Ammon's horn (tissue), 1 donor: ENCODE results near the gene MEGF11.

Source experiments
- DNase-seq: peaks from one replicate; pipeline ENCODE4 v3.0.0-alpha.2; 2016; ENCODE audit warnings: low spot score

MEGF11 gene

DNA sequence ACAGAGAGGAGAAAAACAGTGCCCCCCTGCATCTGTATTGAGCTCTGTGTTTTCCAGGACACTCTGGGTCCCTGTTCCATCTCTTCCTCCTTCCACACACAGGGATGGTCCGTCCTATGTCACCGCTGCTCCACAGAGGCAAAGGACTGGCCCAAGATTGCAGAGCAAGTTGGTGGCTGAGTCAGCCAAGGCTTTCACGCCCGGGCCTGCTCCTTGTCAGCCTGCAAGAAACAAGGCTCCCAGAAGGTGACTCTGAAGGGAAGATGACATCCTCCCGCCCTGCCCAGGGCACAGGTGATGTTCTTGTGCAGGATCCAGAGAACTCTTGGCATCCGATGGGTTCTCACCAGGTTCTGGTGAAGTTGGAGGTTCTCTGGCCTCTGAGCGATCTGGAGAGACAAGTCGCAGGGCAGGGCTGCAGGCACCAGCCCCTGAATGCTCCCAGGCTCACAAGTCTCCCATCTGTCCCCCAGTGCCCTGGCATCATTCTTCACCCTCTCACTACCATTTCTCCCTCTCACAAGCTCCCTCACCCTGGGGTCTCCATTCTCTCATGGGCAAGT is 138.6 kb downstream of the MEGF11 start:
- DNase-seq, result no peak

DNA sequence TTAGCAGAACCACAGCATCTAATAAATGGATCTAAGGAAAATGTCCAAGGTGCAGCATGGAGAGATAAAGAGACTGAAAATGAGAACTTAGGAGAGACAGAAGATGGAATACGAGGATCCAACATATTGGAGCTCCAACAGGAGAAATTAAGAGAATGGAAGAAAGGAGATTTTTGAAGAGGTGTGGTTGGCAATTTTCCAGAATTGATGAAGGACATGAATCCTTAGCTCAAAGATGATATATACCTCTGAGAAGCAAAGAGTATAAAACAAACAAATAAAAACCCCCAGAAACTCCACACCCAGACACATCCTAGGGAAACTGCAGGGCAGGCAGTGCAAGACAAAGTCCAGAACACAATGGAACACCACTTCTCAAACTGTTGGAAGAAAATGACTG is 141.2 kb downstream of the MEGF11 start:
- no peak for DNase-seq

DNA sequence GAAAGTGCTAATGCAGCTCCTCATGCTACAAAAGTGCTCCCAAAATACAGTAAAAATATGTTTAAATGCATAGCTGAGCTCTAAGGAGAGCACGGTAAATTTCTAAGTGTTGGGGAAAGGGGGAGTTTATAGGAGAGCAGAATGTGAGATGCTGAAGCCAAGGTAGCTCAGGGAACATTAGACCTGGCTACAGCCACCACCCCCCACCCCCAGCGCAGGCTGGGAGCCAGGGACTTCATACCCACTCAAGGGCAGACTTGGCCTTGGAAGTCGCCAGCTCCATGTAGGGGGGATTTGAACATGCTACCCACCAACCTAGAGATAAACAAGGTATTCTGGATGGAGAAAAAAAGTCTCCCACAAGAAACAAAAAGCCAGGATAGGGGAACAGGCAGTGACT is 142.2 kb downstream of the MEGF11 start:
- no peak for DNase-seq

DNA sequence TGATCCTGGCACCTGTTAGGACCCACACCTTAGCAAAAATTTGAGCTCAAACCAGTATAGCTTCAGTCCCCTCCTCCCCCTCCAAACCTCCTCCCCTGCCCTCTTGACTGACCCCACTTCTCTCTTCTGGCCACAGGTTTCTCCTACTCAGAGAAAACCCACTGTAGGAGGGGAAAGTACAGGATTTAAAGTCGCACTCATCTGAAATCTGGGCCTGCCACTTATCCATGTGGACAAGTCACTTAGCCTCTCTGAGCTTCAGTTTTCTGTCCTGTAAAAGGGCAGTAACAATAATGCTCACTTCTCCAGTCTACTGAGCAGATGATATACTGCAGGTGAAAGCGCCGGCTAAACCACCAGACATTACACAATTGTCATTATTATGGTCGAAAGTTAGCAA is 142.7 kb downstream of the MEGF11 start:
- DNase-seq, result no peak

DNA sequence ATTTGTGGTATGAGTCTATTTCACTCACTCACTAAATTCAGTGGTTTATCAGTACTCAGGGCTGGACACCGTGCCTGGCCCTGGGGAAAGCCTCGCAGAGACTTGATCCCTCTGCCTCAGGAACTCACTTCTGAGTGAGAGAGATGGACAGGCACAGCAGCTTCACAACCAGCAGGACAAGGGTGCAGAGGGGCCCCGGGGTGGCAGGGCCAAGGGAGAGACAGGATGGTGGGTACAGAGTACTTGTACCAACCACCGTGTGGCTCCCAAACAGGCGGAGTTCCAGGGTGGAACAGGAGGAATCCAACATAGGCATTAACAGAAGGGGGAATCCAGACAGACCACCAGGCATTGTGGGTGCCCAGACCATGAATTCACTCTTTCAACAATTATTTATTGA is 143.7 kb downstream of the MEGF11 start:
- no peak for DNase-seq

DNA sequence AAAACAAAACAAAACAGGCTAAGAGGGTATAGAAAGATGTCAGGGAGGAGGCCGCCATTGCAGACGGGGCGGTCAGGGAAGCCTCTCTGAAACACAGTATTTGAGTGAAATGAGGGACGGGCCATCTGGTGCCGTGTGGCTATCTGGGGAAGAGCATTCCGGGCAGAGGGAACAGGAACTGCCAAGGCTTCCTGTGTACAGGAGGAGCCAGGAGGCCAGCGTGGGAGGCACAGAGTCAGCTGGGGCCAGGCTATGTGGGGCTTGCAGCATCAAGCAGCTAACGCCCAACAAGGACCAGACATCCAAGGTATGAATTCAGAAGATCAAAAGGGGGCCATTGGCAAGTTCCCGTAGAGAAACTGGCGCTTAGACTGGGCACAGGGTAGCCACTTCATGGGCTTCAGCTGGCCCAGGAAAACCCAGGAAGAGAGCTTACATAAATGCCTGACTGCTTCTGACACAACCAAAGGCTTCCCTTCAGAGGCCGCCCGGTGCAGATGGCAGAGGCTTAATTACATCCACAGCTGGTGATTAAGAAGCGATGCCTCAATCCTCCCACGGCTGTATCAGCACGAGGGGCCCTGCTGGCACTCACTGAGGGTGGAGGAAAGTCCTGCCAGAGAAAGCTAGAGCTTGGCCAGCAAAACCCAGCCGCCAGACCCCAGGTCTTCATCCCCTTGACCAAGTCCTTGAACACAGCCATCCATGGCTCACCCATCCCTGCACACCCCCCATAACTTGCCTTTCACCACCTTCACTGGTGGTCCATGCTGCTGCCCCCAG is 144.9 kb downstream of the MEGF11 start:
- no peak for DNase-seq

- DNase-seq, result no peak
Observed at GRCh38 chr15:66107070-66107469, 146.5 kb downstream of the MEGF11 start.

DNA sequence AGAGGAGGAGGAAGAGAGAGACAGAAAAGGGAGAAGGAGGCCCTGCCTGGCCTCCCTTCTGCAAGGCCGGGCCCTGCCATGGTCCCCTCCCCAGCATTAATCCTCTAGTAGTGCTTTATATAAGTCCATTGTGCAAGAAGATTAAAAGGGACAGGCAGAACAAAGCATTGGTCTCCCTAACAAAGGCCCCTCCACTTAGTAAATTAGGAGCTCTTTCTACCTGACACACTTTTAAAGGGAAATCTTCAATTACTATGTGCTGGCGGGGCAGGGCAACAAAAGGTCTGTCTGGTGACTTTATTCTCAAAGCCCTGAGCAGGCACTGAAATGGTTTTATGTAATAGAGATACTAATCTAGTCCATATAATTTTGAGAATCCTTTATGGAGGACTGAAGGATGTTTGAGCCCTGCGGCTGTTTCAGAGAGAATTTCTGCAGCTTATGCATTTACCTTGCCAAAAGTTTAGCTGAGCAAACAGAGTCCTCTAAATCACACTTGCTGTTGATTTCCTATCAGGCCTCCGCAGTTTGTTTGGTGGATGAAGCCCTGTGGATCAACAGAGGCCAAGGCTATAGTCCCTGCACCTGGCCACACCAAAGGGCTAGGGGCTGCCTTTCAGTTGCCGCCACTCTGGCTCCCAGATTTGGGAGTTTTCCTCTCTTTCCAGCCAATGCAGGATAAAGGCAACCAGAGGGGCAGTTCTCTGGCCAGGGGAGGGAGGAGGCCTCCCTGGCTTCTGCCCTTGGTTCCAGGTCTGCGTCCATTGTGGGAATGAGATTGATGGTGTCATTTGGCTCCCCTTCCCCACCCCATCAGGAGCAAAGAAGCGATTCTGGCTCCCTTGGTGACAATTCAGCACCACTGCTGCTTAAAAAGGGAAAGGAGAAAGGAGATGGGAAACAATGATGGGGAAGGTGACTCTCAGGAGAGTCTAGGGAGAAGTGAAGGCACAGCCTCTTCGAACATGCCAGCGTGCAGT is 148.0 kb downstream of the MEGF11 start:
- no peak for DNase-seq

DNA sequence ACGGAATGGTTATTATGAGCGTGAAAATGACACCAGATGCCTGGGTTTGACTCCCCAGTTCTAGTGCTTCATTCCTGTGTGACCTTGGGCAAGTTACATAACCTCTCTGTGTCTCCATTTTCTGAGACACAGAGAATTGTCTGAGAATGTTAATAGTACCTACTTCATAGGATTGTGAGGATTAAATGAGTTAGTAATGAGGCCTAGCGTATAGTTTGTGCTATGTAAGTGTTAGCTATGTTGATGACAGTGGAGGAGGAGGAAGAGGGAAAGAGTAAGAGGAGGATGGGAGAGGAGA is 150.3 kb downstream of the MEGF11 start:
- DNase-seq, result no peak

DNA sequence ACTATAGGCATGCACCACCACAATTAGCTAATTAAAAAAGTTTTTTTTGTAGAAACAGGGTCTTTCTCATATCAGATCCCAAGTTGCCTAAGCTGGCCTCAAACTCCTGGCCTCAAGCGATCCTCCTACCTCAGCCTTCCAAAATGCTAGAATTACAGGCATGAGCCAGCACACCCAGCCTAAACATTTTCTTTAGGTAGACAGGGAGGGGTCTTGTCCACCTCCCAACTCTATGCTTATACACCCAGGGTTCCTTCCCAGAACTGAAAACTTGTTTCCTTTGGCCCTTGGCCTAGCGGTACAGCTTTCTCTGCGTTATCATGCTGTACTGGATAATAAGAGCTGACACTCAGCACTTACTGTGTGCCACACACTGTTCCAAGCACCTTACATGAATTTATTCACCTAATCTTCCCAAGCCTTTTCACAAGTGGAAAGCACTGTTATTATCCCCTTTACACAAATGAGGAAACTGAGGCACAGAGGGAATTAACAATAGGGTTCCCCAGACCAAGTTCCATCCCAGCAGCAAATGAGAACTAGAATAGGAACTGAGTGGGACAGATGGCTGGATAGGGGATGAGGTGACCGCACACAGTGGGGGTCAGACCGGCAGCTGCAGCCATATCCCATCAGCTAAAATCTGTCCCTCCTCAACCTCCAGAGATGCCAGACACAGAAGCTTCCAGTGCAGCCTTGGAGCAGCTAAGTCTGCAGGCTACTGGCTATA is 150.8 kb downstream of the MEGF11 start:
- DNase-seq, result no peak

DNA sequence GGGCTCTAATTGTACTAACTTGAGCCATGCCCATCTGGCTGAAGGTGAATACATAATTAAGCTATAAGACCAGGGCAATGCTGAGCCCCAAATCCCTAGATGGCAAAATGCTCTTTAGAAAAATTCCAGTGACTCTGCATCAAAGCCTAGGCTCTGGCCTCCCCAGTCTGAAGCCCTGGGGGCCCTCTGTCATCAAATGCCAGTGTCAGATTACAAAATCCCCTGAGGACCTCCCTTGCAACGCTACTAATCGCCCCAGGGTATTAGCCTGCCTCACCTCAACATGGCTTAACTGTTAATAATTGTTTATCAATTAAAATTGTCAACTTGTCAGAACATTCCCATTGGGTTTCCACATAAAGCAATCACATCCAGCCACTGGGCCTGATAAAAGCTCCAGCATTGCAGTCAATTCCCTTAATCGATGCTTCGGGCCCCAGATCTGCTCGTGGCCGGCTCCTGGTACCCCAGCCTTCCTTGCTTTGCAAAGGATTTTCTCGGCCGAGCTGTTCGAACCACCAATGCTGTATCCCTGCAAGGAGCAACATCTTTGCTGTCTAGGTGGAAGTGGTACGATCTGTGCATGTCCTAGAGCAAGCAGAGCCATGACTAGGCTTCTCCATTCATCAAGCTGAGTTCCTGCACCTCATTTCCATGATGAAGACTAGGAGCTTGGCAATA is 151.7 kb downstream of the MEGF11 start:
- DNase-seq, result no peak

- no peak for DNase-seq
Observed at GRCh38 chr15:66100761-66101160, 152.8 kb downstream of the MEGF11 start.

DNA sequence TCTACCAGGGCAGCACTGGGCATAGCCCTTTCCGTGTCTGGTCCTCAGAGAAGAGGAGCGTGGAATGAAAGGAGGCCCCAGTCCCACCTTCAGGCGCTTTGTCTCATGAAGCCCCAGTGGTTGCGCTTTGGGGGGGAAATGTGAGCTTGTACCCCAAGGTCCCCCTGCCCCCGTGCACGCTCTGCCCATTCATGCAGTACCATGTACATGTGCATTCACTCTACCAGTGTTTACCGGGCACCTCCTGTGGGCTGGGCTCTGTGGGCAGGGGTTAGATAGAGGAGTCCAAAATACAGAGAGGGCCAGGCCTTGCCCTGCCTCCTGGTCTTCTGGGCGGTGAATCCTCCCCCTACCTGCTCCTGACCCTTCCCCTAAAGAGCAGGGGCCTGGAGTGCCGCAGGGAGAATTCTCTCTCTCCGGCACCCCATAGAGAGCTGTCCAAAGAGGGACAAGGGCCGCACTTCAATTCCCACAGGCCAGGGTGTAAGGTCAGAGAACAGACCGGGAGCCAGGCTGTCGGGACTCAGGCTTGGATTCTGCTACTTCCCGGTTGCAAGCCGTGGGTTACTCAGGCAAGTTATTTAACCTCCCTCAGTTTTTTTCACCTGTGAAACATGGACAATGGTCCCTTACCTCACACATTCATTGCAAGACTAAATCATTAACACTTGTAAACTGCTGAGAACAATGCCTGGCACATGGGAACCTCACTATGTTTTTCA is 153.4 kb downstream of the MEGF11 start:
- no peak for DNase-seq

DNA sequence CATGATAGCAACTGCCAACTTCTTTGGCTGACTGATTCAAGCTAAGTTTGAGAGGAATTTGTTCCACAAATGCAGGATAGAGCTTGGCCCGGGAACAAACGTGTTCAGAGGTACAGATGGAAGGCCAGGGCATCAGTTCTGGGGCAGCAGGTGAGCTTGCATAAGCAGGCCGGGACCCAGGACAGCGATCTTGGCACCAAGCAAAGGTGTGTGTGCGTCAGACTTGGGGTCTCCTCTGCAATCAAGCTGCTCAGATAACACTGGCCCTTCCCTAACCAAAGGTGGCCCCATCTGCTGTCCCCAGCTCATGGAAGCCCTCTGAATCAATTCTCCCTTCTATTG is 155.6 kb downstream of the MEGF11 start:
- no peak for DNase-seq

DNA sequence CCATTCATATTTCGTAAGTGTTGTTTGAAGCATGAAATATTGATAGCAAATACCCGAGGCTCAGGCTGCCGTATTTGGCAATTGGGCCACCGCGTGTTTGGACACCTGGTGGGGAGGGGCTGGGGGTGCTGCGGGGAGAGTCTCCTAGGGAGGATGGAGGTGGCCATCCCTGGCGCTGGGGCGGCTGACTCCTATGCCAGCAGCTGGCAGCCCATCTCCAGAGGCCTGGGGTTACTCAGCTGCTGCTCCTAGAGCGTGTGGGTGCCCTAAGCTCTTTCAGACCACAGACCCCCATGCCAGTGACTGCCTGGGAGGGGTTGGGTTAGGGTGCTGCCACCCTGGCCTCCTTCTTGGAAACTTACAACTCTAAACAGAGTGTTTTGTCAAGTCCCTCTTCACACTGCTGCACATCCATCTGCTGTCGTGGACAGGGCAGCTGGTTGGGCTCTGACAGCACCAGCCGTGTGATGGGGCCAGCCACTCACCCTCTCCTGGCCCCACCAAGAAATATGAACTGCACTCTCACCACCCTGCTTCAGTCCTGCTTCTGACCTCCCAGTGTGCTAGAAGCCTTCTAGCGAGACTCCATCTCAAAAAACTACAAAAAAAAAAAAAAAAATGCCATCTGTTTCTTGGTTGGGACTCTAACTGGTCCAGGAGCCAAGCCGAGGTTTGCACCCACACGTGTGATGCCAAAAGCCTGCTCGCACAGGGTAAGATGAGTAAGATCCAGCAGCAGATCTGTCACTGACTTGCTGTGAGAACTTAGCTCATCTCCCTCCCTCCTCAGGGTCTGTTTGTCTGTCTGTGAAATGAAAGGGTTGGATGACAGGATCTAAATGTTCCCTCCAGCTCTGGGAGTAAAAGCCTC is 156.2 kb downstream of the MEGF11 start:
- DNase-seq, result peak; percentile 58

- DNase-seq, result no peak
Observed at GRCh38 chr15:66096688-66097058, 156.9 kb downstream of the MEGF11 start.

GRCh38 chr15:66095871-66096687 is 157.5 kb downstream of the MEGF11 start:
- DNase-seq, result no peak

- no peak for DNase-seq
Observed at GRCh38 chr15:66094331-66094730, 159.2 kb downstream of the MEGF11 start.
